Dendritic cell treated with granulocyte-macrophage colony-stimulating factor and Interleukin-4, amounts not matched to agents 40 ng/mL and 50 ng/mL, for 4 days (primary cell): ENCODE measurements around the gene VILL.

Source experiments
- H3K27ac Mint-ChIP-seq: one replicate; pipeline ENCODE4 v1.8.0; 2022; ENCODE audit warnings: mild to moderate bottlenecking, mixed read lengths
- H3K27me3 Mint-ChIP-seq: one replicate; pipeline ENCODE4 v1.8.0; 2022; ENCODE audit warnings: mild to moderate bottlenecking, mixed read lengths
- H3K36me3 Mint-ChIP-seq: one replicate; pipeline ENCODE4 v1.8.0; 2022; ENCODE audit warnings: low read depth, mixed read lengths
- H3K4me1 Mint-ChIP-seq: one replicate; pipeline ENCODE4 v1.8.0; 2022; ENCODE audit warnings: low read depth, mixed read lengths
- H3K4me3 Mint-ChIP-seq: one replicate; pipeline ENCODE4 v1.8.0; 2022; ENCODE audit warnings: mild to moderate bottlenecking, moderate library complexity, mixed read lengths
- H3K9me3 Mint-ChIP-seq: one replicate; pipeline ENCODE4 v1.8.0; 2022; ENCODE audit warnings: mixed read lengths
- intact Hi-C: fragments of 100-400 bp; cut with micrococcal nuclease; formaldehyde crosslinking; loops from one replicate; pipeline ENCODE4 v1.15.0; 2022

Gene VILL

DNA sequence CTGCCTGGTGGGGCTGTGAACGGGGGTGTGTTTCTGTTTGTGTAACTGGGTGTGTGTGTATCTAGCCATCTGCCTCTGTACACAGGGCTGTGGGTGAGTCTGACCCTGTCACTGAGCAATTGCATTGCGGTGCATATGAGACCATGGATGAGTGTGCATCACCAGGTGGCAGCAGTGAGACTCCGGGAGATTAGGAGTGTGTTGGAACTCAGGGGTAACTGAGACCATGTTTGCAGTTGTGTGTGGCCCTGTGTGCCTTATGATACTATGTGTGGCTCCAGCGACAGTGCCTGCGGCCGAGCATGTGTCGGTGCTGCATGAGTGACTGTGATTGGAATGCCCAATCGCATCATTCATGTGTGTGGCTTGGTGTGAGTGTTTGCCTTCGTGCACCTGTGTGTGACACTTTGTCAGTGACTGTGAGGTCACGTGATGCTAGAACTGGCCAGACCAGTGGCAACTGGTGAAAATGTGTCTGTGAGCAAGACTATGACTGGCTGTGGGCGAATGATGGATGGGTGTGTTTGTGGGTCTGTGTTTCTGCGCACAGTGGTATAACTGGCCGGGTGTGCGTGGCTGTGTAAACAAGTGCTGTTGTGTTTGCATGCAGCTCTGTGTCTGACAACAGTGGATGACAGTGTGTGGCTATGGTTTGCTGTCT, 14.0 kb downstream of the VILL start:
- H3K36me3 Mint-ChIP-seq, result peaks cover 67% of the 10 kb centered on the region
- intact Hi-C loops, result no loop called here
- no peaks in the 10 kb centered on the region for H3K27me3 Mint-ChIP-seq
- H3K4me1 Mint-ChIP-seq, result peaks cover 37% of the 10 kb centered on the region
- no peak overlapping the region for H3K27ac Mint-ChIP-seq
- H3K4me3 Mint-ChIP-seq, result no peak overlapping the region
- no peaks in the 10 kb centered on the region for H3K9me3 Mint-ChIP-seq

DNA sequence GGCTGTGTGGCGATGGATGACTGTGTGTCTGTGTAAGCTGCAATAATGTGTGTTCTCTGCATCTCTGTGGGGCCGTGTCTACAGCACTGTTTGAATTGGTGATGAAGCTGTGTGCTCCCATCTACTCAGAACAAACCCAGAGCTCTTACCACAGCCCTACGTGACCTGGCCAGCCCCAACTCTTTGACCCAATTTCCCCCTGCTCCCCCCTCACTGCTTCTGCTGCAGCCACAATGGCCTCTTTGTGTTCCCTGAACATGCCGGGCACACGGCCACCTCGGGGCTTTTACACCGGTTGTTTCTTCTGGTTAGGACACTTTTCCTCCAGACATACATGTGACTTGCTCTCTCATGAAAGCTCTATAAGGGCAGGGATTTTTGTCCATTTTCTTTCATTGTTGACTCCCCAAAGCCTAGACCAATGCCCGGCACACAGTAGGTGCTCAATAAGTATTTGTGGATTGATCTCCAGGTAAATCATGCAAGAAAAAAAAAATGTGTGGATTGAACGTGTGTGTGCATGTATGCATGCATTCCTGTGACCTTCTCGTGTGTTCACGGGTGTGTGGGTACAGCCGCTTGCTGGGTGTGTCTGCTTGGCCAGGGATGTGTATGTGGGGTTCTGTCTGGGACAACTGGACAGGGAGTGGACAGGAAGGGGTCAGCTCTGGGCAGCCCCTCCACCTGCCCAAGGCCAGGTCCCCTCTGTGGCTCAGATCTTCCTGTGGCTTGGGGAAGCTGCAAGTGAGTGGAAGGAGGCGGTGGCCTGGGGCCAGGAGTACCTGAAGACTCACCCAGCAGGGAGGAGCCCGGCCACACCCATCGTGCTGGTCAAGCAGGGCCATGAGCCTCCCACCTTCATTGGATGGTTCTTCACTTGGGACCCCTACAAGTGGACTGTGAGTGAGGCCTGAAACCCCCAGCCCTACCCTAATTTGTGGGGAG, 14.8 kb downstream of the VILL start:
- Mint-ChIP-seq H3K4me1 (peaks cover 37% of the 10 kb centered on the region), H3K4me3 (no peak overlapping the region), H3K36me3 (peaks cover 67% of the 10 kb centered on the region), H3K9me3 (no peaks in the 10 kb centered on the region), H3K27me3 (no peaks in the 10 kb centered on the region), H3K27ac (no peak overlapping the region)
- intact Hi-C loops, result no loop called here

DNA sequence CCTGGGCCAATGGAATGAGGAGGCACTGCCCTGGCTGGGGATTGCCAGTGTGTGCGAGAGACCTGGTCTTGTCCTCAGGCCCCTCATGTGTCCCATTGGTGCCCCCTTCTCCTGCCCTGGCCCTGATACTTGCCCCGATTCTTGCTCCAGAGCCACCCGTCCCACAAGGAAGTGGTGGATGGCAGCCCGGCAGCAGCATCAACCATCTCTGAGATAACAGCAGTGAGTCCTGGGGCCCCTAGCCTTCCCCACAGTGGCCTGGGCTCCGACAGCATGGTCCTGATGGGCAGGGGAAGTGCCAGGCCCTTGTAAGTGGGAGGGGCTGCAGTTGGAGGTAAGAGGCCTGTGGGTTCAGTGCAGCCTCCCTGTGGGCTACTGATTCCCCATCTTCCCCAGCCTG, 15.4 kb downstream of the VILL start:
- H3K36me3 Mint-ChIP-seq, result peaks cover 70% of the 10 kb centered on the region

DNA sequence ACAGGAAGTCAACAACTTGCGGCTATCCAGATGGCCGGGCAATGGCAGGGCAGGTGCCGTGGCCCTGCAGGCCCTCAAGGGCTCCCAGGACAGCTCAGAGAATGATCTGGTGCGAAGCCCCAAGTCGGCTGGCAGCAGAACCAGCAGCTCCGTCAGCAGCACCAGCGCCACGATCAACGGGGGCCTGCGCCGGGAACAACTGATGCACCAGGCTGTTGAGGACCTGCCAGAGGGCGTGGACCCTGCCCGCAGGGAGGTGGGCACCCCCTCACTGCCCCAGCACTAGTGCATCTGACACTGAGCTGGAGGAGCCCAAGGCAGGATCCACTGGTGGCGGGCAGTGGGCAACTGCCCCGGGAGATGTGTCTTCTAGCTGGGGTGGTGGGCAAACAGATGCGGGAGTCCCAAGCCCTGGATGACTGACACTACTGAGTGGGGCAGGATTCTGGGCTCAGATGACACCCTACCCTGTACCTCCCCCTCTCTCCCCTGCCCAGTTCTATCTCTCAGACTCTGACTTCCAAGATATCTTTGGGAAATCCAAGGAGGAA, 15.9 kb downstream of the VILL start:
- H3K4me1 Mint-ChIP-seq, result peaks cover 35% of the 10 kb centered on the region
- H3K9me3 Mint-ChIP-seq, result no peaks in the 10 kb centered on the region
- intact Hi-C loops, result no loop called here

More for the DNA sequence above, 15.4 kb downstream of the VILL start:
- H3K4me3 Mint-ChIP-seq, result no peak overlapping the region
- peaks cover 35% of the 10 kb centered on the region for H3K4me1 Mint-ChIP-seq
- no peaks in the 10 kb centered on the region for H3K9me3 Mint-ChIP-seq
- intact Hi-C loops, result no loop called here
- no peak overlapping the region for H3K27ac Mint-ChIP-seq
- H3K27me3 Mint-ChIP-seq, result no peaks in the 10 kb centered on the region

DNA sequence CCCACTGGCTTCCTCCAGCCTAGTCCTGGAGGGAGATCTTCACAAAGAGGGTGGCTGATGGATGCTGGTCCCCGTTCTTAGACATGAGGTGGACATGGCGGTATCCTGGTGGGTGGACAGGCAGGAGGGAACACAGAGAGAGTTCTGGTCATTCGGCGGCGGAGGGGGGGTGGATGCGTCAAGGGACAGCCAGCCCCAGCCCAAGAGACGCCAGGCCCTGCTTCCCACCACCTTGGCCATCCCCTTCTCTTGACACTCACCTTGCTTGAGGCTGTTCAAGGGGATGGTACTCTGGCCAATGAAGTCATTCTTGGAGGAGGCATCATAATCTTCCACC, 17.1 kb downstream of the VILL start:
- Mint-ChIP-seq H3K27me3 (no peaks in the 10 kb centered on the region), H3K36me3 (peaks cover 60% of the 10 kb centered on the region)

More for the DNA sequence above, 15.9 kb downstream of the VILL start:
- Mint-ChIP-seq H3K27me3 (no peaks in the 10 kb centered on the region), H3K27ac (no peak overlapping the region), H3K4me3 (no peak overlapping the region), H3K36me3 (peaks cover 72% of the 10 kb centered on the region)

DNA sequence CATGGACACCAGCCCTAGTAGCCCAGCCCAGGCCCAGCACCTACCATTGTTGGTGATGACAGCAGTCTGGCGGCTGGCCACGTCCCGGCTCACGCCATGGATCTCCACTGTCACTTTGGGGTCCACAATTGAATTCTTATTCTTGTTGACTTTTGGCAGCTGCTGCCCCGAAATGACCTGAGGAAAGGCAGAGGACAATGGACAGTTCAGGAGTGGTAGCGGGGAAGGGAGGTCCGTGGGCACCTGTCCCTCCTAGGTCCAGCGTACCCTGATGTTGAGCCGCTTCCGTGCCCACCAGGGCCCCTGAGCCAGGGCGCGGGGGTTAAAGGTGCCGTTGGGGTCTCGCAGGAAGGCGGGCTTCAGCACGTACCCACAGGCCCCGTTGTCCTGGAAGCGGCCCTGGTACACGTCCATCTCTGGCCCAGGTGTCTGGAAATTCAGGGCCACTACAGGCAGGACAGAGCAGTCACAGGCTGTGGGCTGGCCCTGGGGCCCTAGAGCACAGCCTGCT, 17.7 kb downstream of the VILL start:
- Mint-ChIP-seq H3K36me3 (peaks cover 55% of the 10 kb centered on the region), H3K9me3 (no peaks in the 10 kb centered on the region)

More for the DNA sequence above, 17.1 kb downstream of the VILL start:
- intact Hi-C loops, result no loop called here
- no peak overlapping the region for H3K27ac Mint-ChIP-seq
- H3K4me3 Mint-ChIP-seq, result no peak overlapping the region
- H3K4me1 Mint-ChIP-seq, result peaks cover 35% of the 10 kb centered on the region
- H3K9me3 Mint-ChIP-seq, result no peaks in the 10 kb centered on the region

DNA sequence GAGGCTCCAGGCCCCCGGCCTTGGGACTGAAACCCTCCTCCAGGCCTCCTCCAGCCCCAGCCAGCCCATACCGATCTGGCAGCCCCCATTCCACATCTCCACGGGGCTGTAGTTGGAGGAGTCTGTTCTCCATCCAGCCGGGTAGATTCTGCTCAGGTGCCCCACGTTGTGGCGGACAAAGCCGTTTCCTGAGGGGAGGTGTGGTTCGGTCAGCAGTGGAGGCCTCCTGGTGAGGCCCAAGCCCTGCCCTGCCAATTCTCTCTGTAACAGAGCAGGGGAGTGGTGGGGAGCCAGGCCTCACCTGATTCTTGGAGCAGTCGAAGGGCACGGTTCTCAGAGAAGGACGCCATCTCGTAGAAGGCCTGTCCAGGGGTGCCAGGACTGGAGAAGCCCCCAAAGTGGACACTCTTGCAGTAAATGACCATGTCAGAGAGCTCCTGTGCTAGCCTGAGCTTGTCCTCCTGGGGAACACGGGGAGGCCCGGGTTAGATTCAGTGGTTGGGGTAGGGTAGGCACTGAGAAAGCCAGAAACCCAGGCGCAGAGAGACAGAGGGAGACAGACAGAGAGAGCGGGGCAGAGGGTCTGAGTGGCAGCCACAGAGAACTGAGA, 18.5 kb downstream of the VILL start:
- no peak overlapping the region for H3K4me3 Mint-ChIP-seq
- intact Hi-C loops, result no loop called here
- H3K27me3 Mint-ChIP-seq, result no peaks in the 10 kb centered on the region
- peaks cover 22% of the 10 kb centered on the region for H3K4me1 Mint-ChIP-seq
- peaks cover 55% of the 10 kb centered on the region for H3K36me3 Mint-ChIP-seq
- H3K27ac Mint-ChIP-seq, result no peak overlapping the region
- H3K9me3 Mint-ChIP-seq, result no peaks in the 10 kb centered on the region

More for the DNA sequence above, 17.7 kb downstream of the VILL start:
- no peaks in the 10 kb centered on the region for H3K27me3 Mint-ChIP-seq
- no peak overlapping the region for H3K4me3 Mint-ChIP-seq
- intact Hi-C loops, result no loop called here
- H3K4me1 Mint-ChIP-seq, result peaks cover 30% of the 10 kb centered on the region
- H3K27ac Mint-ChIP-seq, result no peak overlapping the region

DNA sequence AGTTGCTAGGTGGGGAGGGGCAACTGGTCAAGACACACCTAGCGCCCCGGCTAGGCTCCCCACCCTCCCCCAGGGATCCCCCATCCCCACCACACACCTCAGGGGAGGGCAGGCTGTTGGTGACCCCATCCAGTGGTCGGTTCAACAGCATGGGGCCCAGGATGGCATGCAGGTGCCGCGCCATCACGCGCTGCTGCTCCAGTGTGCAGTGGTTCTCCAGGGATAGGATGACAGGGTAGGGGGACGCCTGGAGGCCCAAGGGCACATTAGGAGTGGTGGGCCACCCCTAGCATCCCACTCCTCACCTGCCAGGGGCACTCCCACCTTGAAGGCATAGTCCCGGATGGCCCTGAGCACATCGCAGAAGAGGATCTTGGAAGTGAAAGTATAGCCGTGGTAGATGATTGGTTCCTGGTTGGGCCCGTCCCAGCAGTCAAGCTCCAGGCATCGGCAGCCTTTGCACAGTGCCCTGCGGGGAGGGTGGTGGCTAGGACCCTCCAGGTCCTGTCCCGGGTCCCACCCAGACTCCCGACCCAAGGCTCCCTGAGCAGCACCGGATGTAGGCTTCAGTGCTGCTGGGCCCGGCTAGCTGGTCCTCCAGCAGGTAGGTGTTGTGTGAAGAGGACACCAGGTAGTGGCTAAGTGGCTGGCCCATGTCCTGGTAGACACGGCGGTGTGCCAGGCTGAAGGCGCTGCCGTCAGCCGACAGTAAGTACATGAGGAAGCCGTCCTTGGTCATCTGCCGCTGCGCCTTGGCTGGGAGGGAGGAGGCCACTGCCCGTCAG, 19.4 kb downstream of the VILL start:
- Mint-ChIP-seq H3K4me3 (no peak overlapping the region), H3K4me1 (peaks cover 14% of the 10 kb centered on the region), H3K36me3 (peaks cover 47% of the 10 kb centered on the region), H3K27ac (peak overlapping the region; percentile 47), H3K9me3 (no peaks in the 10 kb centered on the region), H3K27me3 (no peaks in the 10 kb centered on the region)
- intact Hi-C loops, result no loop called here

DNA sequence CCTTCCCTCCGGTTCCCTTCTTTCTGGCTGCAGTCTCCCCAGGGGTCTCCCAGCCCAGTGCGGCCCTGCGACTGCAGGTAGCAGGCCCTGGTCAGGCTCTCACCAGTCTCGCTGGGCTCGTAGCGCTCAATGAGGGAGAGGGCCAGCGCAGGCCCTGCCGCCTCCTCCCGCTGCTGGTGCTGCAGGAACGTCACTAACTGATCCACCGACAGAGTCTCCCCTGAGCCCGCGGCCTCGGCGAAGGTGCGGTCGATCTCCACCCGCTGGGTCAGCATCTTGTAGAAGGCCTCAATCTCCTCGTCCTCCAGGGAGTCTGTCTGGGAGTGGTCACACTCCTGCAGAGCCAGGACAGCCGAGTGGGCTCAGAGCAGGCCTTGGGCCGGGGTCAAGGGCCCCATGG, 20.5 kb downstream of the VILL start:
- no peak overlapping the region for H3K27ac Mint-ChIP-seq
- H3K4me3 Mint-ChIP-seq, result no peak overlapping the region
- intact Hi-C loops, result no loop called here
- no peaks in the 10 kb centered on the region for H3K27me3 Mint-ChIP-seq
- peaks cover 2% of the 10 kb centered on the region for H3K9me3 Mint-ChIP-seq
- peaks cover 42% of the 10 kb centered on the region for H3K36me3 Mint-ChIP-seq
- peaks cover 14% of the 10 kb centered on the region for H3K4me1 Mint-ChIP-seq

DNA sequence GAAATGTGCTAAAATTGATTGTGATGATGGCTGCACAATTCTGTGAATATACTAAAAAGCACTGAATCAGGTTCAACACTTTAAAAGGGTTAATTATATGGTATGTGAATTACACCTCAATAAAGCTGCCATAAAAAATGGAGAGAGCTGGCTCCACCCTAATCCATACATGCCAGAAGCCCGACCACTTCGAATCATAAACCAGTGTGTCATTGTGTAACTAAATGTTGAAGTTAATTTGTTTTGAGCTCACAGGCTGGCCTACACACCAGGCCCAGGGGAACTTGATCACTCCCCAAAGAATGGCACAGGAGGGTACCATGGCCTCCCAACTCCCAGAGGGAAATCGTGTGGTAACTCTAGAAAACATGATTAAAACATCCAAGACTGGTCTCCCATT, 24.9 kb downstream of the VILL start:
- Mint-ChIP-seq H3K27ac (no peak overlapping the region), H3K9me3 (peaks cover 7% of the 10 kb centered on the region), H3K4me1 (no peaks in the 10 kb centered on the region), H3K27me3 (no peaks in the 10 kb centered on the region), H3K36me3 (peaks cover 51% of the 10 kb centered on the region), H3K4me3 (no peak overlapping the region)
- intact Hi-C loops, result no loop called here

DNA sequence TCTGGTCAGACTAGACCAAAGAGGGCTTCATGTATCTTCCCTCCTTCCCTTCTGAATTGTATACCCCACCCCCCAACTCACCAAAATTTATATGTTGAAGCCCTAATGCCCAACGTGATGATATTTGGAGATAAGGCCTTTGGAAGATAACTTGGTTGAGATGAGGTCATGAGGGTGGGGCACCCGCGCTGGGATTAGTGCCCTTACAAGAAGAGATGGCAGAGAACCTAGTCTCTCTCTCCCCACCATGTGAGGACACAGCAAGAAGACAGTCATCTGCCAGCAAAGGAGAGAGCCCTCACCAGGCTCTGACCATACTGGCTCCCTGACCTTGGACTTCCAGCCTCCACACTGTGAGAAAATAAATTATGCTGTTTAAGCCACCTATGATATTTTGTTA, 25.4 kb downstream of the VILL start:
- Mint-ChIP-seq H3K36me3 (peaks cover 49% of the 10 kb centered on the region), H3K27me3 (no peaks in the 10 kb centered on the region), H3K9me3 (peaks cover 7% of the 10 kb centered on the region), H3K27ac (no peak overlapping the region), H3K4me3 (no peak overlapping the region), H3K4me1 (no peaks in the 10 kb centered on the region)
- intact Hi-C loops, result no loop called here

DNA sequence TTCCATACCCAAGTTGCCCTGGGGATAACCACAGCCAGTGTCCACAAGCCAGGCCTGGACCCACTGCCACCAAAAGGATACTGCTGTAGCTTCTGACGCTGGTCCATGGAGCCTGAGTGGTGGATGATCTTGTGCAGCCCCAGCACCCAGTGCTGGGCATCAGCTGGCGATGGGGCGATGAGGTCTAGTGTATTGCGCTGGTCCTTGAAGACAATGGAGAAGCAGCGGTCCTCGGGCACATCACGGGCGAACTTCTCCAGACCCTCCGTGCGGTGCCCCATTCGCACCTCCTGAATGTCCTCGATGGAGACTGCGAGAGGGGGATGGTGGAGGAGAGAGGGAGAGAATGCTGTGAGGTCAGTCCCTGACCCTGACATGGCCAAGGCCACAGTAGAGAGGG, 25.8 kb downstream of the VILL start:
- H3K4me1 Mint-ChIP-seq, result no peaks in the 10 kb centered on the region
- H3K36me3 Mint-ChIP-seq, result peaks cover 45% of the 10 kb centered on the region

DNA sequence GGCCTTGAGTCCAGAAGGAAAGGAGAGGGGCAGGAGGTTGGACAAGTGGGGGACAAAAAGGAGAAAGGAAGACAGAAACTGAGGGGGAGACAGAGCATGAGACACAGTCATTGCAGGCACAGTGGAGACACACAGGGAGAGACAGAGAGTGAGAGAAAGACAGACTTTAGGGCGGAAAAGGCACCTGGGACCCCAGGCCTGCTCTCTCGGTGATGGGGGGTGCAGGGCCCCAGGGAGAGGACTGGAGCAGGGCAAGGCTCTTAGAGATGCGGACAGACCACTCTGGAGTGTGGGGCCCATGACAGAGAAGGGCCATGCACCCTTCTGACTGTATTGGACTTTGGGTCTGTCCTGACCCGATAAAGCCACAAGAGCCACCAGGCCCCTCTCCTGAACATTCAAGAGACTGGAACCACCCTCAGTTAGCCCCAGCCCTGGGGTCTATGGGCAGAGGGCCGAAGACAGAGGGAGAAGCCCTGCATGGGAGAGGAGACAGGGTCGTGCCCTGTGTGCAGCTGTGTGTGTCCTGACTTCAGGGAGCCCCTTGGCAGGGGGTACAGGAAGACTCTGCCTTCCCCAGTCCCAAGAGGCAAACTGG, 26.4 kb downstream of the VILL start:
- H3K4me3 Mint-ChIP-seq, result no peak overlapping the region
- H3K27me3 Mint-ChIP-seq, result no peaks in the 10 kb centered on the region
- H3K36me3 Mint-ChIP-seq, result peaks cover 45% of the 10 kb centered on the region
- peaks cover 7% of the 10 kb centered on the region for H3K9me3 Mint-ChIP-seq
- peaks cover 3% of the 10 kb centered on the region for H3K4me1 Mint-ChIP-seq
- no peak overlapping the region for H3K27ac Mint-ChIP-seq
- intact Hi-C loops, result no loop called here

More for the DNA sequence above, 25.8 kb downstream of the VILL start:
- Mint-ChIP-seq H3K4me3 (no peak overlapping the region), H3K27ac (no peak overlapping the region), H3K27me3 (no peaks in the 10 kb centered on the region), H3K9me3 (peaks cover 7% of the 10 kb centered on the region)
- intact Hi-C loops, result no loop called here
